Thyroid gland (tissue), 4 donors: ENCODE data around the gene MPPED1. TPM values are rescaled to one million over a fixed set of nuclear protein-coding genes. Genes with fewer than 3 reads are reported as not detected.

Experiments used
- DNase-seq, 2 donors: peaks; one replicate each; pipeline ENCODE4 v3.0.0-alpha.2; 2019
- H3K27ac ChIP-seq, 3 donors: fragments of 200-600 bp; sonication (generic); 1 replicate in 2 of 3; 2 replicates in 1 of 3; pipeline ENCODE4 v1.5.1; 2016 to 2019; ENCODE audit warnings: mild to moderate bottlenecking in 1 of 3, moderate library complexity in 1 of 3
- H3K27me3 ChIP-seq: fragments of 200-600 bp; sonication (generic); one replicate; pipeline ENCODE4 v1.5.1; 2019
- H3K36me3 ChIP-seq, 2 donors: fragments of 200-600 bp; sonication (generic); one replicate each; pipeline ENCODE4 v1.5.1; 2016 to 2019
- H3K4me1 ChIP-seq, 2 donors: fragments of 200-600 bp; sonication (generic); one replicate each; pipeline ENCODE4 v1.5.1; 2017 to 2019
- H3K4me3 ChIP-seq, 3 donors: fragments of 200-600 bp; sonication (generic); replicated peaks in 1 of 3; 1 replicate in 2 of 3; 2 replicates in 1 of 3; pipeline ENCODE4 v1.5.1; 2016; ENCODE audit warnings: mild to moderate bottlenecking in 1 of 3
- H3K9me3 ChIP-seq: fragments of 200-600 bp; sonication (generic); one replicate; pipeline ENCODE4 v1.5.1; 2017
- POLR2A ChIP-seq, 2 donors: fragments of 450-650 bp; IDR thresholded peaks; one replicate each; pipeline ENCODE4 v1.6.1; 2017; ENCODE audit warnings: antibody characterized with exemption in 2 of 2, mild to moderate bottlenecking in 2 of 2, moderate library complexity in 1 of 2
- WGBS, 2 donors: methylation state at CpG; one replicate each; pipeline ENCODE4 v1.1.5; 2017; 5-methylcytosine and 5-hydroxymethylcytosine counted together
- intact Hi-C: fragments of 100-400 bp; cut with DNase I; formaldehyde crosslinking; loops from one replicate; pipeline ENCODE4 v1.15.1; 2023
- total RNA-seq, 4 donors: library from RNA; depleted of rRNA; stranded (reverse); fragments of >200 nt; gene quantifications; one replicate each; pipeline ENCODE4 v1.2.3, GENCODE V29; 2016
- TF ChIP-seq, protein P1 (sequence below), 6 experiments: fragments of 200-600 bp in 3 of 6; fragments of 450-650 bp in 3 of 6; sonication (generic) in 3 of 6; IDR thresholded peaks; one replicate each; pipeline ENCODE4 v1.5.1; 2016 to 2019; ENCODE audit warnings: antibody characterized with exemption in 6 of 6, mild to moderate bottlenecking in 2 of 6, inconsistent platforms in 1 of 6, moderate library complexity in 1 of 6

The MPPED1 gene
- total RNA-seq, 4 donors from 2014 or later = not detected

DNA sequence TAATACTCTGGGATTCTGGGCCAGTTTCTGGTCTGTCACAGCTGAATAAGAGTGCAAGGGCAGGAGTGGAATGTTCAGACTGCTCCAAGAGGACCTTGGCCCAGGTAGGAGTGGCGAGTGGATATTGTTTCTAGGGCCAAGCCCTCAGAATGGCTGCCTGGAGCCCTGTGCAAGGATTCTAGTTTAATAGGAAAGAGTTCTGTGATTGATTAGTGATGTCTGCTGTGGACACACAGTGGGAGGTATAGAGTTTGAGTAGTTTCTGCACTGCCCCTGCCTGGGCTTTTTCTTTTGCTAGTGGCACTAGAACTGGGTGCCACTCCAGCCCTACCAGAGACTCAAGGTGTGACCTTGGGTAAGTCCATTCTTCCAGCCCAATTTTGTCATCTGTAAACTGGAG, 9.7 kb upstream of the MPPED1 start:
- Histone ChIP-seq H3K27ac (no peak overlapping the region), H3K4me1 (no peaks in the 10 kb centered on the region), H3K36me3 (no peaks in the 10 kb centered on the region), H3K27me3 (no peaks in the 10 kb centered on the region), H3K9me3 (no peaks in the 10 kb centered on the region), H3K4me3 (no peak overlapping the region)
- TF ChIP-seq, protein P1, sequence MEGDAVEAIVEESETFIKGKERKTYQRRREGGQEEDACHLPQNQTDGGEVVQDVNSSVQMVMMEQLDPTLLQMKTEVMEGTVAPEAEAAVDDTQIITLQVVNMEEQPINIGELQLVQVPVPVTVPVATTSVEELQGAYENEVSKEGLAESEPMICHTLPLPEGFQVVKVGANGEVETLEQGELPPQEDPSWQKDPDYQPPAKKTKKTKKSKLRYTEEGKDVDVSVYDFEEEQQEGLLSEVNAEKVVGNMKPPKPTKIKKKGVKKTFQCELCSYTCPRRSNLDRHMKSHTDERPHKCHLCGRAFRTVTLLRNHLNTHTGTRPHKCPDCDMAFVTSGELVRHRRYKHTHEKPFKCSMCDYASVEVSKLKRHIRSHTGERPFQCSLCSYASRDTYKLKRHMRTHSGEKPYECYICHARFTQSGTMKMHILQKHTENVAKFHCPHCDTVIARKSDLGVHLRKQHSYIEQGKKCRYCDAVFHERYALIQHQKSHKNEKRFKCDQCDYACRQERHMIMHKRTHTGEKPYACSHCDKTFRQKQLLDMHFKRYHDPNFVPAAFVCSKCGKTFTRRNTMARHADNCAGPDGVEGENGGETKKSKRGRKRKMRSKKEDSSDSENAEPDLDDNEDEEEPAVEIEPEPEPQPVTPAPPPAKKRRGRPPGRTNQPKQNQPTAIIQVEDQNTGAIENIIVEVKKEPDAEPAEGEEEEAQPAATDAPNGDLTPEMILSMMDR (IDR thresholded peaks at IDR 0.05) = no peak
- TF ChIP-seq POLR2A (IDR thresholded peaks at IDR 0.05) = no peak
- DNase-seq = no peak
- intact Hi-C loops = no loop called here
- 50 to 56% methylated on average over 1 of the region's 1 CpG for WGBS, 2 donors

DNA sequence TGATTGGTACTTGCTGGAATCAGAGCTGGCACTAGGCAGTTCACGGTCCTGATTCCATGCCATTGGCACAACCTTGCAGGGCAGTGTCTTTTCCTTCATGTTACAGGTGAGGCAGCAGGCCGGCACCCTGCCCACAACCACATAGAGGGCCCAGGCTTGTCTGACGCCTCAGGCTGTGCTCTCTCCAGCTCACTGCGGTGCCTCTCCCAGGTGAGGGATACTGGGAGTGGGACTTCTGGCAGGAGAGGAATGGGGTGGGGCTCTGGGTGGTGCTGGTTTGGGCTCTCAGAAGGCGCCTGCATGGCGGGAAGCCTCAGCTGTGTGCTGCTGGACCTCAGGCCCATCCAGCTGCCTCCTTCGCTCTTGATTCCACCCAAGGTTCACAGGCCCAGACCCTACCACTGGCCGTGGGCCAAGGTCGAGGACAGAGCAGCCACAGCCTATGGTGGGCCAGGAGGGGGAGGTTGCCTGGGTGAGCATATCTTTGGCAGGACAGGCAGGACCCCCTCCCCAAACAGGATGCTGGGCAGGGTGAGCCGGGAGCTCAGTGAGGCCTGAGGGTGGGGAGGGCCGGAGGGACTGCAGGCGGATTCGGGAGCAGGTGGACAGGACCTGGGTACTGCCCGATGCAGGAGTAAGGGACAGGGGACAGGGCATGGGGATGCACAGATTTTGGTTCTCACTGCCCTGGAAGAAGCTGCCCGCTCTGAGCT, 7.0 kb upstream of the MPPED1 start:
- no peak for DNase-seq
- intact Hi-C loops = no loop called here
- H3K4me1 ChIP-seq = no peaks in the 10 kb centered on the region
- no peak overlapping the region for H3K4me3 ChIP-seq
- WGBS, 2 donors = 73 to 82% methylated on average over 10 to 11 of the region's 15 CpGs
- no peaks in the 10 kb centered on the region for H3K9me3 ChIP-seq
- no peak overlapping the region for H3K27ac ChIP-seq
- no peak for TF ChIP-seq POLR2A (IDR thresholded peaks at IDR 0.05)
- TF ChIP-seq, protein P1 (IDR thresholded peaks at IDR 0.05) = no peak
- H3K27me3 ChIP-seq = no peaks in the 10 kb centered on the region
- H3K36me3 ChIP-seq = no peaks in the 10 kb centered on the region

DNA sequence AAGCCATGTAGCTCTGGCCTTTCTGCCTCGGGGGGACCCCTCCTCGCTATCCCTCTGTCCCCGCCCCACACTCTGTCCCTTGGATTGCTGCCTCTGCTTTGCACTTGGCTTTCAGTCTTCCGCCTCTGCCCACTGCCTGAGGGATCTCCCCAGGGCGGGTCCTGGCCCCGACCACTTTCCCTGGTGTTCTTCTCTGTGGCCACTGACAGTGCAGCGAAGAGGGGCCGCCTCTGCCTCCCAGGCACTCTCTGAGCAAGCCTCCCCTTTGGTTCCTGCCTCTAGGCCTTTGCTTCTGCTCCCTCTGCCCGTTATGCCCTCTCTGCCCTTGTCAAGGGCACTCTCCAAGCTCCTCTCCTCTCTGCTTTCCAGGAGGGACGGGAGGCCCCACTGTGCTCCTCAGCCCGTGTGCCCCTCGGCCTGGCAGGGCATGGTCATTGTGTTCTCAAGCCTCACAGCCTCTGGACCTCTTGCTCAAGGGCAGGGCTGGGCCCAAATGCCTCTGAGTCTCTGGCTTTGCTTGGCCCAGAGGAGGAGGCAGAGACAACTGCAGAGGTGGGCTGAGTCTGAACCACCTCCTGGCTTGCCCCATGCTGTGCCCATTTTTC, 5.5 kb upstream of the MPPED1 start:
- no peaks in the 10 kb centered on the region for H3K27me3 ChIP-seq
- TF ChIP-seq POLR2A (IDR thresholded peaks at IDR 0.05) = no peak
- TF ChIP-seq, protein P1 (IDR thresholded peaks at IDR 0.05) = no peak
- no peaks in the 10 kb centered on the region for H3K36me3 ChIP-seq
- WGBS, 2 donors = 68 to 75% methylated on average over 12 of the region's 12 CpGs
- no peak overlapping the region for H3K27ac ChIP-seq
- intact Hi-C loops = no loop called here
- DNase-seq = no peak
- no peaks in the 10 kb centered on the region for H3K4me1 ChIP-seq
- H3K4me3 ChIP-seq = no peak overlapping the region
- no peaks in the 10 kb centered on the region for H3K9me3 ChIP-seq

DNA sequence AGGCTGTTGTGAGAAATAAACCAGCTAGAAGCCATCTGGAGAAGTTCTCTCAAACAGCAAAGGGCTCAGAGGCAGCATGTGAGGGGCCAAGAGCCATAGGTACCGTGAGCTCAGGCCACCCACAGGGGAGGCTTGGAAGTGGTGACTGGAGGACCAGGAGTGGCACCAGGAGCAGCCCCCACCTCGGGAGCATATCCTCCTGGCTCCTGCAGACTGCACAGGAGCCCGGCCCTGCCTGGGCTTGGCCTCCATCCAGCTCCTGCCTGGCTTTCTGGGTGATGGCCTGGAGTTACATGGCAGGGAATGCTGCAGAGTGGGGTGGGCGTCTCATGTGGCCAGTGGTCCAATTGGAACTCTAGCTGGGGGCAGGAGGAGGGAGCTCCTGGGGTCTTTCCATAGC, 4.2 kb upstream of the MPPED1 start:
- intact Hi-C loops = no loop called here
- WGBS, 2 donors = 55 to 66% methylated on average over 2 to 4 of the region's 4 CpGs
- no peak for DNase-seq
- H3K27me3 ChIP-seq = no peaks in the 10 kb centered on the region
- H3K4me3 ChIP-seq = no peak overlapping the region
- TF ChIP-seq POLR2A (IDR thresholded peaks at IDR 0.05) = no peak
- TF ChIP-seq, protein P1 (IDR thresholded peaks at IDR 0.05) = no peak
- no peaks in the 10 kb centered on the region for H3K4me1 ChIP-seq
- no peak overlapping the region for H3K27ac ChIP-seq
- no peaks in the 10 kb centered on the region for H3K36me3 ChIP-seq
- H3K9me3 ChIP-seq = no peaks in the 10 kb centered on the region

DNA sequence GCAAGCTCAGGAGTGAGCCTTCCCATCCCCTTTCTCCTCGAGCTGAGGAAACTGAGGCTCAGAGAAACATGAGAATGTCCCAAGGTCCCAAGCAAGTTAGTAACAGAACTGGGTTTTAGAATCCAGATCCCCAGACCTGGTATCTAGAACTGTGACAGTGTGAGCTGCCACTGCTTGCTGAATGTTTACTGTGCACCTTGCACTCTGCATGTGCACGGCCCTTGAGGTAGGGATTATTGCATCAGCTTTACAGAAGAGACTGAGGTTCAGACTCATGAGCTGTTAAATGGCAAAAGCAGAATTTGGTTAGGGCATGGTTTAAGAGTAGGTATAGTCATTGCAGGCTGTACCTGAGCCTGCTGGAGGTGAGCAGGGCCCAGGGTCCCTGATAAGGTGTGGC, 3.8 kb upstream of the MPPED1 start:
- Histone ChIP-seq H3K4me1 (no peaks in the 10 kb centered on the region), H3K27me3 (peaks cover under 1% of the 10 kb centered on the region), H3K36me3 (no peaks in the 10 kb centered on the region), H3K4me3 (no peak overlapping the region), H3K27ac (no peak overlapping the region), H3K9me3 (no peaks in the 10 kb centered on the region)
- intact Hi-C loops = no loop called here
- no peak for DNase-seq
- WGBS, 2 donors = 93 to 96% methylated on average over 2 of the region's 2 CpGs
- TF ChIP-seq POLR2A (IDR thresholded peaks at IDR 0.05) = no peak
- TF ChIP-seq, protein P1 (IDR thresholded peaks at IDR 0.05) = no peak
